Measurements from ENCODE around the gene TPH2.

DNA sequence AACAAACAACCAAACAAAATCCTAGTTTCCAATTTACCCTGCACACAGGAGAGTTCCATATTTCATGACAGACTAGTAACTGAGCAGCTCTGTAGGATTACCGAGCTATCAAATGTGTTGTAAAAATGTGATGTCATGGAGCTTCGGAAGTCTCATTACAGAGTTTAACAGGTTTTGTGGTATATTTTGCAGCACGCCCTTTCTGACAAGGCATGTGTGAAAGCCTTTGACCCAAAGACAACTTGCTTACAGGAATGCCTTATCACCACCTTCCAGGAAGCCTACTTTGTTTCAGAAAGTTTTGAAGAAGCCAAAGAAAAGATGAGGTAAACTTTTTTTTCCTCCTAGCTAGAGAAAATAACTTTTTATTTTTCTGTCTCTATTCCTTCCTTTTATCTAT is 92.4 kb downstream of the TPH2 start:
- TF ChIP-seq CTCF (IDR thresholded peaks at IDR 0.05; ENCODE audit: low read depth, low read length, missing input control): no peak
- TF ChIP-seq SP1 (IDR thresholded peaks at IDR 0.05): no peak
- TF ChIP-seq, protein P1, sequence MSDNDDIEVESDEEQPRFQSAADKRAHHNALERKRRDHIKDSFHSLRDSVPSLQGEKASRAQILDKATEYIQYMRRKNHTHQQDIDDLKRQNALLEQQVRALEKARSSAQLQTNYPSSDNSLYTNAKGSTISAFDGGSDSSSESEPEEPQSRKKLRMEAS (IDR thresholded peaks at IDR 0.05): no peak
- TF ChIP-seq TAF1 (conservative IDR thresholded peaks at IDR 0.05): no peak
- no peak for TF ChIP-seq GABPA (IDR thresholded peaks at IDR 0.05 in 1 of 2, conservative IDR thresholded peaks at IDR 0.05 in 1 of 2)
- TF ChIP-seq RAD21 (IDR thresholded peaks at IDR 0.05): no peak
- no peak for TF ChIP-seq RXRA (IDR thresholded peaks at IDR 0.05)
- TF ChIP-seq JUND (IDR thresholded peaks at IDR 0.05): no peak
- TF ChIP-seq, protein P2, sequence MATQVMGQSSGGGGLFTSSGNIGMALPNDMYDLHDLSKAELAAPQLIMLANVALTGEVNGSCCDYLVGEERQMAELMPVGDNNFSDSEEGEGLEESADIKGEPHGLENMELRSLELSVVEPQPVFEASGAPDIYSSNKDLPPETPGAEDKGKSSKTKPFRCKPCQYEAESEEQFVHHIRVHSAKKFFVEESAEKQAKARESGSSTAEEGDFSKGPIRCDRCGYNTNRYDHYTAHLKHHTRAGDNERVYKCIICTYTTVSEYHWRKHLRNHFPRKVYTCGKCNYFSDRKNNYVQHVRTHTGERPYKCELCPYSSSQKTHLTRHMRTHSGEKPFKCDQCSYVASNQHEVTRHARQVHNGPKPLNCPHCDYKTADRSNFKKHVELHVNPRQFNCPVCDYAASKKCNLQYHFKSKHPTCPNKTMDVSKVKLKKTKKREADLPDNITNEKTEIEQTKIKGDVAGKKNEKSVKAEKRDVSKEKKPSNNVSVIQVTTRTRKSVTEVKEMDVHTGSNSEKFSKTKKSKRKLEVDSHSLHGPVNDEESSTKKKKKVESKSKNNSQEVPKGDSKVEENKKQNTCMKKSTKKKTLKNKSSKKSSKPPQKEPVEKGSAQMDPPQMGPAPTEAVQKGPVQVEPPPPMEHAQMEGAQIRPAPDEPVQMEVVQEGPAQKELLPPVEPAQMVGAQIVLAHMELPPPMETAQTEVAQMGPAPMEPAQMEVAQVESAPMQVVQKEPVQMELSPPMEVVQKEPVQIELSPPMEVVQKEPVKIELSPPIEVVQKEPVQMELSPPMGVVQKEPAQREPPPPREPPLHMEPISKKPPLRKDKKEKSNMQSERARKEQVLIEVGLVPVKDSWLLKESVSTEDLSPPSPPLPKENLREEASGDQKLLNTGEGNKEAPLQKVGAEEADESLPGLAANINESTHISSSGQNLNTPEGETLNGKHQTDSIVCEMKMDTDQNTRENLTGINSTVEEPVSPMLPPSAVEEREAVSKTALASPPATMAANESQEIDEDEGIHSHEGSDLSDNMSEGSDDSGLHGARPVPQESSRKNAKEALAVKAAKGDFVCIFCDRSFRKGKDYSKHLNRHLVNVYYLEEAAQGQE (IDR thresholded peaks at IDR 0.05): no peak
- no peak for TF ChIP-seq YY1 (IDR thresholded peaks at IDR 0.05)
- no peak for TF ChIP-seq HNF4A (conservative IDR thresholded peaks at IDR 0.05)
- TF ChIP-seq FOXA1 (IDR thresholded peaks at IDR 0.05): no peak
- TF ChIP-seq, protein P3, sequence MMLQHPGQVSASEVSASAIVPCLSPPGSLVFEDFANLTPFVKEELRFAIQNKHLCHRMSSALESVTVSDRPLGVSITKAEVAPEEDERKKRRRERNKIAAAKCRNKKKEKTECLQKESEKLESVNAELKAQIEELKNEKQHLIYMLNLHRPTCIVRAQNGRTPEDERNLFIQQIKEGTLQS (IDR thresholded peaks at IDR 0.05): no peak
- TF ChIP-seq, protein P4, sequence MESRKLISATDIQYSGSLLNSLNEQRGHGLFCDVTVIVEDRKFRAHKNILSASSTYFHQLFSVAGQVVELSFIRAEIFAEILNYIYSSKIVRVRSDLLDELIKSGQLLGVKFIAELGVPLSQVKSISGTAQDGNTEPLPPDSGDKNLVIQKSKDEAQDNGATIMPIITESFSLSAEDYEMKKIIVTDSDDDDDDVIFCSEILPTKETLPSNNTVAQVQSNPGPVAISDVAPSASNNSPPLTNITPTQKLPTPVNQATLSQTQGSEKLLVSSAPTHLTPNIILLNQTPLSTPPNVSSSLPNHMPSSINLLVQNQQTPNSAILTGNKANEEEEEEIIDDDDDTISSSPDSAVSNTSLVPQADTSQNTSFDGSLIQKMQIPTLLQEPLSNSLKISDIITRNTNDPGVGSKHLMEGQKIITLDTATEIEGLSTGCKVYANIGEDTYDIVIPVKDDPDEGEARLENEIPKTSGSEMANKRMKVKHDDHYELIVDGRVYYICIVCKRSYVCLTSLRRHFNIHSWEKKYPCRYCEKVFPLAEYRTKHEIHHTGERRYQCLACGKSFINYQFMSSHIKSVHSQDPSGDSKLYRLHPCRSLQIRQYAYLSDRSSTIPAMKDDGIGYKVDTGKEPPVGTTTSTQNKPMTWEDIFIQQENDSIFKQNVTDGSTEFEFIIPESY (IDR thresholded peaks at IDR 0.05): no peak

Data from liver (tissue), 3 donors.